Loucy (cell line): ENCODE results near the gene SACS.

ENCODE experiments used
- H2AFZ ChIP-seq: fragments of 200-600 bp; sonication (generic); 2 replicates; pipeline ENCODE4 v1.6.0; 2016; ENCODE audit warnings: antibody characterized with exemption, mild to moderate bottlenecking, low read length, moderate library complexity
- H3F3A ChIP-seq: fragments of 200-600 bp; 2 replicates; pipeline ENCODE4 v1.6.0; 2016; ENCODE audit warnings: antibody characterized with exemption, low read depth, mild to moderate bottlenecking
- H3K27me3 ChIP-seq: fragments of 200-600 bp; sonication (generic); 2 replicates; pipeline ENCODE4 v1.6.1; 2014; ENCODE audit warnings: low read length, mild to moderate bottlenecking; ENCODE audit not compliant: insufficient read depth, poor library complexity, severe bottlenecking
- H3K36me3 ChIP-seq: fragments of 200-600 bp; sonication (generic); 2 replicates; pipeline ENCODE4 v1.6.1; 2016; ENCODE audit warnings: low read length; ENCODE audit not compliant: insufficient read depth
- H3K4me1 ChIP-seq: fragments of 200-600 bp; sonication (generic); 2 replicates; pipeline ENCODE4 v1.5.1; 2014; ENCODE audit warnings: low read length, mild to moderate bottlenecking; ENCODE audit not compliant: insufficient read depth, poor library complexity, severe bottlenecking
- H3K4me2 ChIP-seq: fragments of 200-600 bp; sonication (generic); 2 replicates; pipeline ENCODE4 v1.6.0; 2014; ENCODE audit warnings: antibody characterized with exemption, low read length, low read depth, mild to moderate bottlenecking; ENCODE audit not compliant: poor library complexity, severe bottlenecking
- H3K4me3 ChIP-seq: fragments of 200-600 bp; sonication (generic); 2 replicates; pipeline ENCODE4 v1.5.1; 2014; ENCODE audit warnings: low read length, mild to moderate bottlenecking, mixed read lengths; ENCODE audit not compliant: poor library complexity, severe bottlenecking
- H3K79me2 ChIP-seq: fragments of 200-600 bp; sonication (generic); 2 replicates; pipeline ENCODE4 v1.6.1; 2014; ENCODE audit warnings: low read length; ENCODE audit not compliant: insufficient read depth
- H3K9ac ChIP-seq: fragments of 200-600 bp; sonication (generic); 2 replicates; pipeline ENCODE4 v1.6.0; 2014; ENCODE audit warnings: mild to moderate bottlenecking, low read depth, low read length, moderate library complexity; ENCODE audit not compliant: poor library complexity, severe bottlenecking
- H3K9me2 ChIP-seq: fragments of 200-600 bp; sonication (generic); replicated peaks from 2 replicates; pipeline ENCODE4 v1.6.1; 2016; ENCODE audit warnings: low read depth, low read length, mixed read lengths
- H3K9me3 ChIP-seq: fragments of 200-600 bp; sonication (generic); 2 replicates; pipeline ENCODE4 v1.6.1; 2014; ENCODE audit warnings: mild to moderate bottlenecking, antibody characterized with exemption, low read length, low read depth; ENCODE audit not compliant: insufficient read depth
- H4K20me1 ChIP-seq: fragments of 200-600 bp; sonication (generic); 2 replicates; pipeline ENCODE4 v1.6.0; 2014; ENCODE audit warnings: antibody characterized with exemption, low read length, mild to moderate bottlenecking; ENCODE audit not compliant: insufficient read depth, poor library complexity, severe bottlenecking
- EZH2phosphoT487 ChIP-seq: fragments of 200-600 bp; IDR thresholded peaks from 2 replicates; pipeline ENCODE4 v1.6.1; 2018; ENCODE audit warnings: antibody characterized with exemption, mild to moderate bottlenecking, moderate library complexity, borderline replicate concordance
- TF ChIP-seq, protein P1 (sequence below): fragments of 200-600 bp; sonication (generic); conservative IDR thresholded peaks from 2 replicates; pipeline ENCODE4 v1.5.1; 2014; ENCODE audit warnings: mild to moderate bottlenecking, antibody characterized with exemption, low read length

SACS gene

DNA sequence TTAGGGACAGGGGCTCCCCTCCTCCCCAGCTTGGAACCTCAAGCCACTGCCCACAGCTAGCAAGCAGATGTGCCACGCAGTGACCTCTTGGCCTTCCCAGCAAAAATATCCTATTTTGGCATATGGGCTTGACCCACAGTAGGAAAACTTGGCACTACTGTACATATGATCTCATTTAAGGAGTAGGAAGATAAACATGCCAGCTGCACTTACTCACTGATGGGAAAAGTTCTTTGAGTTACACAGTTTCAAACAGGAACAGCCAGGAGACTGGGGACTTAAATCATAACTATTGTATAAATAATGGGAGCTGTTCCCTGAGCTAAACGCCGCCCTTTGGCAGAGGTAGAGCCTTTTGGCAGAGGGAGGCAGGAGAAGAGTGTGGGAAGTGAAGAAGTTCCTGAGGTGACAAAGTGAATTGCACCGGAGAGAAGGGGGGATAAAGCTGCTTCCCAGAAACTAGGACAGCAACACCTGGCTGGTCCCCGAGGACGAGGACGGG is 6.1 kb downstream of the SACS start:
- H3K9ac ChIP-seq, result no peak overlapping the region

GRCh38 chr13:23421596-23421995 is 11.9 kb downstream of the SACS start:
- no peak overlapping the region for H2AFZ ChIP-seq
- H3K79me2 ChIP-seq, result no peaks in the 10 kb centered on the region
- no peak overlapping the region for H3K4me3 ChIP-seq
- no peaks in the 10 kb centered on the region for H3K27me3 ChIP-seq
- TF ChIP-seq EZH2phosphoT487, result no peak
- TF ChIP-seq, protein P1, sequence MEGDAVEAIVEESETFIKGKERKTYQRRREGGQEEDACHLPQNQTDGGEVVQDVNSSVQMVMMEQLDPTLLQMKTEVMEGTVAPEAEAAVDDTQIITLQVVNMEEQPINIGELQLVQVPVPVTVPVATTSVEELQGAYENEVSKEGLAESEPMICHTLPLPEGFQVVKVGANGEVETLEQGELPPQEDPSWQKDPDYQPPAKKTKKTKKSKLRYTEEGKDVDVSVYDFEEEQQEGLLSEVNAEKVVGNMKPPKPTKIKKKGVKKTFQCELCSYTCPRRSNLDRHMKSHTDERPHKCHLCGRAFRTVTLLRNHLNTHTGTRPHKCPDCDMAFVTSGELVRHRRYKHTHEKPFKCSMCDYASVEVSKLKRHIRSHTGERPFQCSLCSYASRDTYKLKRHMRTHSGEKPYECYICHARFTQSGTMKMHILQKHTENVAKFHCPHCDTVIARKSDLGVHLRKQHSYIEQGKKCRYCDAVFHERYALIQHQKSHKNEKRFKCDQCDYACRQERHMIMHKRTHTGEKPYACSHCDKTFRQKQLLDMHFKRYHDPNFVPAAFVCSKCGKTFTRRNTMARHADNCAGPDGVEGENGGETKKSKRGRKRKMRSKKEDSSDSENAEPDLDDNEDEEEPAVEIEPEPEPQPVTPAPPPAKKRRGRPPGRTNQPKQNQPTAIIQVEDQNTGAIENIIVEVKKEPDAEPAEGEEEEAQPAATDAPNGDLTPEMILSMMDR, result no peak
- no peaks in the 10 kb centered on the region for H4K20me1 ChIP-seq
- H3K9ac ChIP-seq, result no peak overlapping the region
- no peak overlapping the region for H3K4me2 ChIP-seq
- H3K9me2 ChIP-seq, result no peaks in the 10 kb centered on the region
- no peaks in the 10 kb centered on the region for H3F3A ChIP-seq
- H3K36me3 ChIP-seq, result no peaks in the 10 kb centered on the region
- H3K9me3 ChIP-seq, result no peaks in the 10 kb centered on the region
- no peaks in the 10 kb centered on the region for H3K4me1 ChIP-seq

More for the DNA sequence above, 6.1 kb downstream of the SACS start:
- H3F3A ChIP-seq, result no peaks in the 10 kb centered on the region
- H2AFZ ChIP-seq, result no peak overlapping the region
- H4K20me1 ChIP-seq, result no peaks in the 10 kb centered on the region
- H3K27me3 ChIP-seq, result no peaks in the 10 kb centered on the region
- H3K79me2 ChIP-seq, result no peaks in the 10 kb centered on the region
- TF ChIP-seq EZH2phosphoT487, result no peak
- TF ChIP-seq, protein P1, result no peak
- no peaks in the 10 kb centered on the region for H3K4me1 ChIP-seq
- no peak overlapping the region for H3K4me2 ChIP-seq
- no peaks in the 10 kb centered on the region for H3K9me3 ChIP-seq
- H3K9me2 ChIP-seq, result no peaks in the 10 kb centered on the region
- no peak overlapping the region for H3K4me3 ChIP-seq
- no peaks in the 10 kb centered on the region for H3K36me3 ChIP-seq

DNA sequence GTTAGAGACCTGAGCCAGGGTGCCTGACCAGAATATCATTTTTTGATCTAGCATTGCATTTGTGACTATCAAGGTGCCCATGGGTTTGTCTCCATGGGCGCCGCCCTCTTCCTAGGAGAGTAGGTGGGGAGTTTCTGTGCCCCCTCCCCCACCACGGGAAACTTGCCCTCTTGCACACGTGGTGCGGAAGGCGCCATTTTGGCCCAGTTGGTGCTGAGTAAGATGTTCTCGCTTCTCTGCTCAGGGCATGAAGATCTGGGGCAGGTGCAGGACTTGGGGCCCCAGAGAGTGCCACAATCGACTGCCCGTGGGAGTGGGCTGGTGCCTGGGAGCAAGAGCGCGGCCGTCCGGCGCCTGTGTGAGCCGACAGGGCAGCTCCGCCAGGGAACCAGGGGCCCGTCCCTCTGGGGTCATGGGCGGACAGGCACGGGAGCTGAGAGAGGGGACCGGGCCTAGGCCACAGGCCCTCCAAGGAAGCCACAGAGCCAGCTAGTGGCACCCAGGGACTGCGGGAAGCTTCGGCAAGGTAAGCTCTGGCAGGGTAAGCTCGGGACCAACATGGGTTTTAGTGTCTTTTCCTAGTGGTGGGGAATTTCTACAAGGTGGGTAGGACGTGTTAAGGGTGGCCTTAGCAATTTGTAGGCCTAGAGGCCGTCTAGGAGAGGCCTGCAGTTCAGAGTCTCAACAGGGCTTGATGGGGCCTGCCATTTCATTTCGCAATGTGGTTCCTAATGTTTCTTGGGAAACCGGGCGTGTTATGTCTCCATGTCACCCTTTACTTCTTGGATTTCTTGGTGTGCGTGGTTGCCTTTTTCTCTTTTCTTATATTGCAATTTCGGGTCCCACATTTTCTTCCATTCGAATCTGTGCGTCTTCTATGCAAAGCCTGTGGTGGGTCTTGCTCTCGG is 14.5 kb downstream of the SACS start:
- Histone ChIP-seq H3K4me3 (no peak overlapping the region), H2AFZ (no peak overlapping the region), H4K20me1 (no peaks in the 10 kb centered on the region), H3K9ac (no peak overlapping the region), H3K4me1 (no peaks in the 10 kb centered on the region), H3K79me2 (no peaks in the 10 kb centered on the region), H3K27me3 (no peaks in the 10 kb centered on the region), H3K36me3 (no peaks in the 10 kb centered on the region), H3K4me2 (no peak overlapping the region), H3K9me2 (no peaks in the 10 kb centered on the region), H3K9me3 (no peaks in the 10 kb centered on the region), H3F3A (no peaks in the 10 kb centered on the region)
- no peak for TF ChIP-seq EZH2phosphoT487
- TF ChIP-seq, protein P1, result no peak
